Mucosa of gallbladder (tissue), 1 donor: ENCODE results near the gene IGSF21. TPM values are rescaled to one million over a fixed set of nuclear protein-coding genes. Genes with fewer than 3 reads are reported as not detected.

Source experiments
- DNase-seq: peaks from one replicate; pipeline ENCODE4 v3.0.0-alpha.2; 2020; ENCODE audit warnings: low spot score
- total RNA-seq: library from RNA; stranded (reverse); gene quantifications from one replicate; pipeline ENCODE4 v1.2.1, GENCODE V29; 2021
- donor health status: DM: no; HTN: no; CAD: no.

IGSF21 gene
- total RNA-seq, 1 donor from 2014 or later = 7.0 TPM

GRCh38 chr1:18217398-18218043, 109.9 kb downstream of the IGSF21 start:
- peak; percentile 26 for DNase-seq

GRCh38 chr1:18229625-18230024, 122.0 kb downstream of the IGSF21 start:
- DNase-seq = no peak

- no peak for DNase-seq
Measured at GRCh38 chr1:18230321-18230720, 122.7 kb downstream of the IGSF21 start.

- no peak for DNase-seq
Measured at GRCh38 chr1:18230840-18231239, 123.2 kb downstream of the IGSF21 start.

GRCh38 chr1:18232052-18232451, 124.5 kb downstream of the IGSF21 start:
- no peak for DNase-seq

GRCh38 chr1:18233176-18233864, 125.7 kb downstream of the IGSF21 start:
- DNase-seq = no peak

GRCh38 chr1:18234790-18235242, 127.2 kb downstream of the IGSF21 start:
- peak; percentile 22 for DNase-seq

GRCh38 chr1:18237371-18237770, 129.8 kb downstream of the IGSF21 start:
- no peak for DNase-seq

GRCh38 chr1:18238190-18238589, 130.6 kb downstream of the IGSF21 start:
- DNase-seq = no peak

- DNase-seq = no peak
Measured at GRCh38 chr1:18239671-18240070, 132.1 kb downstream of the IGSF21 start.

GRCh38 chr1:18240906-18241305, 133.3 kb downstream of the IGSF21 start:
- no peak for DNase-seq

GRCh38 chr1:18241891-18242290, 134.3 kb downstream of the IGSF21 start:
- DNase-seq = no peak

GRCh38 chr1:18243503-18244175, 136.0 kb downstream of the IGSF21 start:
- DNase-seq = no peak

- no peak for DNase-seq
Measured at GRCh38 chr1:18244762-18245161, 137.2 kb downstream of the IGSF21 start.

GRCh38 chr1:18245647-18246046, 138.0 kb downstream of the IGSF21 start:
- no peak for DNase-seq

GRCh38 chr1:18246543-18246942, 138.9 kb downstream of the IGSF21 start:
- no peak for DNase-seq

GRCh38 chr1:18247151-18247550, 139.6 kb downstream of the IGSF21 start:
- no peak for DNase-seq

- DNase-seq = no peak
Measured at GRCh38 chr1:18249631-18250030, 142.0 kb downstream of the IGSF21 start.

- no peak for DNase-seq
Measured at GRCh38 chr1:18253093-18253492, 145.5 kb downstream of the IGSF21 start.

GRCh38 chr1:18256282-18257235, 149.0 kb downstream of the IGSF21 start:
- peak; percentile 66 for DNase-seq

GRCh38 chr1:18257778-18258177, 150.2 kb downstream of the IGSF21 start:
- DNase-seq = no peak

- no peak for DNase-seq
Measured at GRCh38 chr1:18261891-18262290, 154.3 kb downstream of the IGSF21 start.
